Activated naive CD8-positive, alpha-beta T cell treated with anti-CD3 and anti-CD28 coated beads for 36 hours (primary cell): ENCODE measurements around the gene PLA2G4D. TPM values are rescaled to one million over a fixed set of nuclear protein-coding genes. Genes with fewer than 3 reads are reported as not detected.

Experiments used
- DNase-seq: peaks from one replicate; pipeline ENCODE4 v3.0.0; 2021
- H3K27ac Mint-ChIP-seq: one replicate; pipeline ENCODE4 v1.8.0; 2022; ENCODE audit warnings: mild to moderate bottlenecking, moderate library complexity, mixed read lengths
- H3K27me3 Mint-ChIP-seq: one replicate; pipeline ENCODE4 v1.8.0; 2022; ENCODE audit warnings: mild to moderate bottlenecking, mixed read lengths
- H3K36me3 Mint-ChIP-seq: one replicate; pipeline ENCODE4 v1.8.0; 2021; ENCODE audit warnings: mild to moderate bottlenecking, mixed read lengths
- H3K4me1 Mint-ChIP-seq: one replicate; pipeline ENCODE4 v1.8.0; 2021; ENCODE audit warnings: mixed read lengths
- H3K4me3 Mint-ChIP-seq: one replicate; pipeline ENCODE4 v1.8.0; 2022; ENCODE audit warnings: mild to moderate bottlenecking, moderate library complexity, mixed read lengths
- H3K9me3 Mint-ChIP-seq: one replicate; pipeline ENCODE4 v1.8.0; 2022; ENCODE audit warnings: mixed read lengths
- total RNA-seq, 2 experiments: library from RNA; stranded (reverse); gene quantifications; one replicate each; pipeline ENCODE4 v1.2.3, GENCODE V29; 2021

Gene PLA2G4D
- total RNA-seq, 2 experiments from 2014 or later = not detected

DNA sequence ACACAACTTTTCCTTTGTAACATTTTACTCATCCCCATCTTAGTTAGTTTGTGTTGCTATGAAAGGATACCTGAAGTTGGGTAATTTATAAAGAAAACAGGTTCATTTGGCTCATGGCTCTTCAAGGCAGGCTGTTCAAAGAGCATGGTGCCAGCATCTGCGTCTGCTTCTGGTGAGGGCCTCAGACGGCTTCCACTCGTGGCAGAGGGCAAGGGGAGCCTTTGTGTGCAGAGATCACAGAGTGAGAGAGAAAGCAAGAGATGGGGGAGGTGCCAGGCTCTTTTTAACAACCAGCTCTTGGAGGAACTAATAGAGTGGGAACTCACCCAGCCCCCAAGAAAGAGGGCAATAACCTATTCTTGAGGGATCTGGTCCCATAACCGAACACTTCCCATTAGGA, 39.0 kb upstream of the PLA2G4D start:
- Mint-ChIP-seq H3K36me3 (no peaks in the 10 kb centered on the region), H3K27ac (no peak overlapping the region), H3K4me3 (no peak overlapping the region), H3K9me3 (no peaks in the 10 kb centered on the region), H3K4me1 (peaks cover 2% of the 10 kb centered on the region), H3K27me3 (peaks cover 17% of the 10 kb centered on the region)
- no peak for DNase-seq

DNA sequence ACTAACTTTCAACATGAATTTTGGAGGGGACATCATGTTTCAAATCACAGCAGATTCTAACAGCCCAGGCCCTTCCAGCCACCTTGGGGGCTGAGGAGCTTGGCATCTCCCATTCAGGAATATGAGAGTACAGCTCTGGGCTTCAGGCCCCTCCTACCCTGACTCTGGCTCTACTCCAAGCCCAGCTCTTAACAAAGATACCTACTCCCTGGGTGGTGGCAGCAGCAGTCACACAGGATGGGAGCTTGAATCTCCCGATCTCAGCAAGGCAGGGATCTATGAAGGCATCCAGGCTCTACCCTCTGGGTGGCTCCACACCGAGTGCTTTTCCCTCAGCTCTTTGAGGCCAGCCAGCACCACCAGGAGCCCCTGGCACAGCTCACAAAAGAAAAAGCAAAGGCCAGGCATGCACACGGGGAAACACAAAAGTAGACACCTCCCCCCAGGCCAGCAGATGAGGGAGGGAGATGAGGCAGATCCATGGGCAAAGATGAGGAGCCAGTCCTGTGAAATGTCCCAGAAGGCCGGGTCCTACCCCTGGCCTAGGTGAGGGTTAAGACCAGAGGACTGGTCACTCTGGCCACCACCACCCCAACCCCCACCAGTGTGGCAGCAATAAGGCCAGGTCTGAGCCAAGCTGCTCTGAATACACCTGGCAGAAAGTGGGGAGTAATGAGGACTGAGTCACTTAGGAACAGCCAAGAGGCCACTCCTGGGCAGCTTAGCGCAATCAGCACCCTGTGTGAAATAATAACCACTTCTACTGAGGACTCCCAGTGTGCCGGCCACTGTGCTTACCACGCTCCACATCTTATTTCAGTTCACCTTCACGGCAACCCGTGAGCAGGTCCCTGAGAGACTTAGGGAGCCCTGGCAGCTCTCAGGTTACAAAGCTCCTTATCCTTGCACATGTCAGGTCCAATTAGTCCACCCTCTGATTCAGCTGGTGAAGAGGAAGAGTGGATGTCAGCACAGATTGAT, 37.8 kb upstream of the PLA2G4D start:
- H3K36me3 Mint-ChIP-seq = no peaks in the 10 kb centered on the region
- no peak overlapping the region for H3K27ac Mint-ChIP-seq
- no peak overlapping the region for H3K4me3 Mint-ChIP-seq
- DNase-seq = no peak
- peaks cover 17% of the 10 kb centered on the region for H3K27me3 Mint-ChIP-seq
- no peaks in the 10 kb centered on the region for H3K4me1 Mint-ChIP-seq
- no peaks in the 10 kb centered on the region for H3K9me3 Mint-ChIP-seq

DNA sequence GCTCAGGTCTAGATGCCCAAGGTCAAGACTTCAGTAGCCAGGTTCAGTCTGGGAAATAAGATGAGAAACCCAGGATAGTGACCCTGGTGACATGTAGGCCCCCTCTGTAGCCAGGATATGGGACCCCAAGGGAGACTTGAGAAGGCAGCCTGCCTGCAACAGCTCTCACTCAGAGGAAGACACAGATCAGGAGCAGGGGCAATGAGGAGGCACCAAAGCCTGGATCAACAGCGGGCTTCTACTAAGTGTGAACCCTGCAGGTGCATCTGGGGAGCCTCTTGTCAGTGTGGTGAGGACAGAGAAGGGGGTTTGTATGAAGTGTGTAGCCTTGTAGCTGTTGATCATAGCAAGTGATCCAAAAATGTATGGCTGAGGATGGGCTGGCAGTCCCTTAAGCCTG, 36.6 kb upstream of the PLA2G4D start:
- H3K4me3 Mint-ChIP-seq = no peak overlapping the region
- DNase-seq = no peak
- H3K27me3 Mint-ChIP-seq = peaks cover 17% of the 10 kb centered on the region
- no peaks in the 10 kb centered on the region for H3K4me1 Mint-ChIP-seq
- H3K36me3 Mint-ChIP-seq = no peaks in the 10 kb centered on the region
- no peak overlapping the region for H3K27ac Mint-ChIP-seq
- H3K9me3 Mint-ChIP-seq = no peaks in the 10 kb centered on the region

DNA sequence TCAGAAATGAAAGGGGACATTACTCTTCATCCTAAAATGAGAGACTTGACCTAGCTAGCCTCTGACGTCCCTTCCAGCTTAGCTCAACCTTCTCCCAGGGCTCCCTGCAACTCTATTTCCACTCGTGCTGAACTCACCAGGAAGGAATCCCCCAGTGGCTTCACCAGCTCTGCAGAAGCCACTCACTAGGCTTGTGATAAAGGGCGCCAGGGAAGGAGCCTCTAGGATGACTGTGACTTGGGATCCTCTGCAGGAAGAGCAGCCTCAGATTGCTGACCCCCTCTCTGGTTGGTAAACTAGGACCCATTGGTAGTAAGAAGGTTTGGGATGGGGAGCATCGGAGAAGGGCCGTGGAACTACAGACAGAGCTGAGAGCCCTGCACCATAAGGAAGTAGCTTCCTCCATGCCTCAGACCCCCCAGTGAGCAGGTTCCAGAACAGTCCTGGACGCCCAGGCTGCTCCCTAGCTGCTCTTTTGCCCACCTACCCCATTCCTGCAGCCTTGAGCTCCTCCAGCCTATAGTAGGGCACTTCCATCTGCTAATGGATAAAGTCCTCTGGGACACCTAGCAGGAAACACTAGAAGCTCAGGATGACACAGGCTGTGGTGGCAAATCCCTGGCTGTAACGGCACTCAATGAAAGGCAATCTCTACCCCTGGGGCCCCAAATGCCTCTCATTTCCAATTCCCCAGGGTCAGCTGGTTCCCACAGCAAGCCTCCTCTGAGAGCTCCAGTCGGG, 36.1 kb upstream of the PLA2G4D start:
- no peak for DNase-seq
- no peak overlapping the region for H3K27ac Mint-ChIP-seq
- no peaks in the 10 kb centered on the region for H3K9me3 Mint-ChIP-seq
- peaks cover 17% of the 10 kb centered on the region for H3K27me3 Mint-ChIP-seq
- no peaks in the 10 kb centered on the region for H3K4me1 Mint-ChIP-seq
- no peaks in the 10 kb centered on the region for H3K36me3 Mint-ChIP-seq
- H3K4me3 Mint-ChIP-seq = no peak overlapping the region

DNA sequence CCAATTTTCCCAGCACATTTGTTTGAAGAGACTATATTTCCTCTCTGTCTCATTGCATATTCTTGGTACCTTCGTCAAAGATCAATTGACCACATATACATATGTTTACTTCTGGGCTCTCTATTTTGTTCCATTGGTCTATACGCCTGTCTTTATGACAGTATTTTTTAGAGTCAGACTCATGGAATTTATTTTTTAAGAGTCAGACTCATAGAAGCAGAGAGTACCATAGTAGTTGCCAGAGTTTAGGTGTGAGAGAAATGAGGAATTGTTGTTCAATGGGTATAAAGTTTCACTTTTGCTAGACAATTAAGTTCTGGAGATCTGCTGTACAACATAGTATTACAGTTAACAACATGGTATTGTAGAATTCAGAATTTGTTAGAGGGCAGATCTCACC, 35.0 kb upstream of the PLA2G4D start:
- Mint-ChIP-seq H3K9me3 (no peaks in the 10 kb centered on the region), H3K4me3 (no peak overlapping the region), H3K27ac (no peak overlapping the region), H3K27me3 (peaks cover 17% of the 10 kb centered on the region), H3K4me1 (no peaks in the 10 kb centered on the region), H3K36me3 (no peaks in the 10 kb centered on the region)
- DNase-seq = no peak

DNA sequence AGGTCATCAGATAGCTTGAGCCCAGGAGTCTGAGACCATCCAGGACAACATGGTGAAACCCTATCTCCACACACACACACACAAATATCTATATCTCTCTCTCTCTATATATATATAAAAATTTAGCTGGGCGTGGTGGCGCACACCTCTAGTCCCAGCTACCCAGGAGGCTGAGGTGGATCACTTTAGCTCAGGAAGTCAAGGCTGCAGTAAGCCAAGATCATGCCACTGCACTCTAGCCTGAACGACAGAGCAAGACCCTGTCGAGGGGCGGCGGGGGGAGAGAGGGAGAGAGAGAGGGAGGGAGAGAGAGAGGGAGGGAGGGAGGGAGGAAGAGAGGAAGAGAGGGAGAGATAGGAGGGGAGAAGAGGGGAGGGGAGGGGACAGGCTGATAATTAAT, 34.1 kb upstream of the PLA2G4D start:
- DNase-seq = no peak
- no peaks in the 10 kb centered on the region for H3K36me3 Mint-ChIP-seq
- H3K4me1 Mint-ChIP-seq = no peaks in the 10 kb centered on the region
- H3K4me3 Mint-ChIP-seq = no peak overlapping the region
- H3K27ac Mint-ChIP-seq = no peak overlapping the region
- peaks cover 17% of the 10 kb centered on the region for H3K27me3 Mint-ChIP-seq
- no peaks in the 10 kb centered on the region for H3K9me3 Mint-ChIP-seq

DNA sequence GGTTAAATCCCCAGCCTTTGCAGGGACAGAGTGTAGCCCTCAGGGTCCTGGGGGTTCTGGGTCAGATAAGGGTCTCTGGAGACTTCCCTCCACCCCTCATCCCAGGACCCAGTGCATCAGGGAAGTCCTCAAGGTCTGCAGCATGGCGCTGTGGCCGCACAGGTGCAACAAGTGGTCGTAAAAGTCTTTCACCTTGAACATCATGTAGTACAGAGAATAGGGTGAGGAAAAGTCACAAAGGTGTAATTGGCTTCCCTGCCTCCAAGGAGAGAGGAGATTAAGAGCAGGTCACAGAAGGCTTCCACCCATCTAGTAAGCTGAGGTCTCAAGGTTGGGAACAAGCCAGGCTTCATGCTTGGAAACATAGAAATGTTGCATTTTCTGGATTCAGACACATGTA, 29.2 kb upstream of the PLA2G4D start:
- Mint-ChIP-seq H3K4me3 (no peak overlapping the region), H3K36me3 (no peaks in the 10 kb centered on the region), H3K27ac (no peak overlapping the region), H3K9me3 (no peaks in the 10 kb centered on the region), H3K27me3 (no peaks in the 10 kb centered on the region), H3K4me1 (no peaks in the 10 kb centered on the region)
- DNase-seq = no peak

DNA sequence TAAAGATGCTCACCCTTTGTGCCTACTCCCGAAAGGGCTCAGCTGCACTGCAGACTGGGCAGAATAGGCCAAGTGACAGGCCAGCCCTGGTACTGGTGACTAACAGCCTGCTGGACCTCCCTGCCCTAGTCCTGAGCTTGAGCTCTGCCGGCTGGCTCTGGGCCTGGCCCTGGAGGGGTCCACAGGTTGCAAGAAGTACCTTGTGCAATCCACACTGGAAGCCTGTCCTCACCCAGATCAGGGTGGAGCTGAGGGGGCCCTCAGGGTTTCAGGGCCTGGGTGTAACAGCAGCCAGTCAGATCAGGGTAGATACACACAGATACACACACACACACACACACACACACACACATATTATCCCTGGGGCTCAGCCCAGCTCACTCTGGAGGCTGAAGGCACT, 27.3 kb upstream of the PLA2G4D start:
- H3K9me3 Mint-ChIP-seq = no peaks in the 10 kb centered on the region
- no peak overlapping the region for H3K27ac Mint-ChIP-seq

DNA sequence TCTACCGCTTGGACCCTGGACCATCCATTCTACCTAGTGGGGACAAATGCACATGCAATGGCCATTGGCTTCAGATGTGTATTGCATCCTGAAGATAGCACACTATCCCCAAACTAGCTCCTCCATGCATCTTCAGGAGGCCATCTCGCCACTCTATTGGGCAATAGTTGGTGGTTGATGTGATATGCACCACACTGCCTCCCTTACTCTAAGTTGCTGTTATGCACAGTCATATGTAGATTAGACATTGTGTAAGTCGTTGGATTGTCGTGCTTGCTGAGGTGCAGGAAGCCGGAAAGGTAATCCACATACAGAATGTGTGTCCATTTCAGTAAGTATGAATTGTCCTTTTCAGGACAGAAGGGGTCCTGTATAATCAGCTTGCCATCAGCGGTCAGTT, 26.7 kb upstream of the PLA2G4D start:
- Mint-ChIP-seq H3K27ac (no peak overlapping the region), H3K4me1 (no peaks in the 10 kb centered on the region), H3K9me3 (peaks cover 3% of the 10 kb centered on the region), H3K4me3 (no peak overlapping the region), H3K36me3 (peaks cover 2% of the 10 kb centered on the region), H3K27me3 (no peaks in the 10 kb centered on the region)
- no peak for DNase-seq

More for the DNA sequence above, 27.3 kb upstream of the PLA2G4D start:
- Mint-ChIP-seq H3K4me1 (no peaks in the 10 kb centered on the region), H3K36me3 (no peaks in the 10 kb centered on the region), H3K4me3 (no peak overlapping the region), H3K27me3 (no peaks in the 10 kb centered on the region)
- DNase-seq = no peak

DNA sequence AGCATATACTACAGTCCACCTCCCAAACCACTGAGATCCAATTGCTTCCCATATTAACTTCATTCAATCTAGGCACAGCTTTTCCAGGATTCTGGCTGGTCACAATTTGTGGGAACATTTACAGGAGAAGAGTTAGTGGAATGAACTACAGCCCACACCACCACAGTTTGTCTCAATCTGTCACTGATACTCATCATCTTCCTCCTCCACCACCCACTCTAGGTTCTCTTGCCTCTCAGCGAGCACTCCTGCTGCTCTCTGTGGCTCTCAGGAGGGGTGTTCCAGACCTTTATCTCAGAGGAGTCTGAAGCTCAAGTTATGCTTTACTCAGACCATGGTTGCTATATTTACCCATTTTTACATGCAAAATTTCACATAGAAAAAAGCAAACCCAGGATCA, 25.9 kb upstream of the PLA2G4D start:
- Mint-ChIP-seq H3K27ac (no peak overlapping the region), H3K27me3 (no peaks in the 10 kb centered on the region), H3K4me3 (no peak overlapping the region), H3K9me3 (peaks cover 3% of the 10 kb centered on the region), H3K36me3 (peaks cover 2% of the 10 kb centered on the region), H3K4me1 (no peaks in the 10 kb centered on the region)
- no peak for DNase-seq

DNA sequence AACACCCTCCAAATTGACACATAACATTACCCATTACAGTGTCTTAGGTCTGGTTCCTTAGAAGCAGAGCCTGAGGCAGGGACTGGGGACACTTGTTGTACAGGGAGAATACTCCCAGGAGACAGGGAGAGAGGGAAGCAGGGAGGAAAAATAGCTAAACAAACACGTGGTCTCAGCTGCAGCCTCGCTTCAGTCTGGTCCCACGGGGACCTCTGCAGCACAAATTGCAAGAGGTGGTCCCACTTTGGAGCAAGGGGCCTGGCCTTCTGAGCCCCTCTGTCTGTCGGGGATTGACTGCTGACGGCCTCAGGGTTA, 25.0 kb upstream of the PLA2G4D start:
- Mint-ChIP-seq H3K4me1 (no peaks in the 10 kb centered on the region), H3K9me3 (peaks cover 3% of the 10 kb centered on the region), H3K27me3 (peaks cover 2% of the 10 kb centered on the region), H3K4me3 (no peak overlapping the region), H3K27ac (no peak overlapping the region), H3K36me3 (peaks cover 2% of the 10 kb centered on the region)
- no peak for DNase-seq

DNA sequence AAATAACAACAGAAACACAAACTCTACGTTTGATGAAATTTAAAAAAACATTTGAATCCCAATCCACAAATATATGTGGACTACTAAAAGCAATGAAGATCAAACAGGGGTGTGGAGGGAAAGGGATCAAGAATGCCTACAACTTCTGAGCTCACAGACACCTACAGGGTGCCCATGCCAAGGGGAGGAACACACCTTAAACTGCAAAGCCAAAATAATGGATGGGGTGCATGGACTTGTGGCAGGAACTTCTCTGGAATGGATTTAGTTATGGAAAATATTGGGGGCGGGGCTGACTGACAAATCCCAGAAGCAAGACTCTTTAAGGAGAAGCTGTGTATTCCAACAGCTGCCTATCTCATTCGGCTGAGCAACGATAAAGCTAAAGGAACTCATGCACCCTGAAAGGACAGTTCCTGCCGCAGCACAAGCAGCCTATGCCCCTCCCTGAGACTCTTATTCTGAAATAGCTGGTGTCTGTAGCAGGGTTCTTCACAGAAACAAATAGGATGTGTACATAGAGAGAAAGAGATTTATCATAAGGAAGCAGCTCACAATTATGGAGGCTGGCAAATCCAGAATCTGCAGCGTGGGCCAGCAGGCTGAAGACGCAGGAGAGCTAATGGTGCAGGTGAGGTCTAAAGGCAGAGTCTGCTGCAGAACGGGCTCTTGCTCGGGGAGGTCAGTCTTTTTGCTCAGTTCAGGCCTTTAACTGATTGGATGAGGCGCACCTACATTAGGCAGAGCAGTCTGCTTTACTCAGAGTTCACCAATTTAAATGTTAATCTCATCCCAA, 24.5 kb upstream of the PLA2G4D start:
- Mint-ChIP-seq H3K4me3 (no peak overlapping the region), H3K9me3 (peaks cover 3% of the 10 kb centered on the region), H3K27me3 (peaks cover 3% of the 10 kb centered on the region), H3K4me1 (no peaks in the 10 kb centered on the region), H3K36me3 (peaks cover 2% of the 10 kb centered on the region), H3K27ac (no peak overlapping the region)
- no peak for DNase-seq

DNA sequence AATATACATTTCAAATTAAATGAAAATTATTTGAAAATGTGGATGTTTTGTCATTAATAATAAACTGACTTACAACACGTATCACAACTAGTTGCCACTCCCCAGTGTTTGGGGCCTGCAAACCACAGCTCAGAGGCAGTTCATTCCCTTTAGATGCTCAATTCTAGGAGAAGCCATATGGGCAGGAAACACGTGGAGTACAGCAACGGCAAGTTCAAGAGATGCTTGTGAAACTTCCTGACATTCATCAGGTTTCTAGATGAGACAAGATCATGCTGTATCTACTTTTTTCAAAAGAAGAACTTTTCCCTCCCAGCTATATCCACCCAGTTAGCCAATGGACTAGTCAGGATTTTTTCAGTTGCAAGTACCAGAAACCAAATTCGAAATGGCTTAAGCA, 17.6 kb upstream of the PLA2G4D start:
- H3K4me1 Mint-ChIP-seq = no peaks in the 10 kb centered on the region
- DNase-seq = no peak
- H3K27ac Mint-ChIP-seq = no peak overlapping the region
- H3K4me3 Mint-ChIP-seq = no peak overlapping the region
- peaks cover 5% of the 10 kb centered on the region for H3K36me3 Mint-ChIP-seq
- peaks cover 33% of the 10 kb centered on the region for H3K27me3 Mint-ChIP-seq
- peaks cover 8% of the 10 kb centered on the region for H3K9me3 Mint-ChIP-seq

DNA sequence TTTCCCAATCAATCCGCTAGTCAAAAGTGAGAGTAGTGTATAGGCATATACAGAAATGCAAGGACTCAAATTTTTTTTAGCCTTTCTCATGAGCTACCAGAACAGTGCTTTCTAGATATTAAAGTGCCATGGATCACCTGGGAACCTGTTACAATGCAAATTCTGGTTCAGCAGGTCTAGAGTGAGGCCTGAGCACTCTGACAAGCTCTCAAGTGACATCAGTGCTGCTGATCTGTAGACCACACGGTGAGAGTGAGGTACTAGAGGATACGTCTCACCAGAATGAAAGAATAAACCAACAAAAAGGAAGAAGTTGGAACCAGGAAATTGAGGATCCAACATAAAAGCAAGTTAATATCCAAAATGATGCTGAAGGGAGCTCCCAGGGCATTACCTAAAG, 16.0 kb upstream of the PLA2G4D start:
- H3K4me1 Mint-ChIP-seq = no peaks in the 10 kb centered on the region
- peaks cover 4% of the 10 kb centered on the region for H3K9me3 Mint-ChIP-seq
- H3K27me3 Mint-ChIP-seq = peaks cover 37% of the 10 kb centered on the region
- no peak overlapping the region for H3K27ac Mint-ChIP-seq
- H3K4me3 Mint-ChIP-seq = no peak overlapping the region
- peaks cover 3% of the 10 kb centered on the region for H3K36me3 Mint-ChIP-seq
- no peak for DNase-seq

DNA sequence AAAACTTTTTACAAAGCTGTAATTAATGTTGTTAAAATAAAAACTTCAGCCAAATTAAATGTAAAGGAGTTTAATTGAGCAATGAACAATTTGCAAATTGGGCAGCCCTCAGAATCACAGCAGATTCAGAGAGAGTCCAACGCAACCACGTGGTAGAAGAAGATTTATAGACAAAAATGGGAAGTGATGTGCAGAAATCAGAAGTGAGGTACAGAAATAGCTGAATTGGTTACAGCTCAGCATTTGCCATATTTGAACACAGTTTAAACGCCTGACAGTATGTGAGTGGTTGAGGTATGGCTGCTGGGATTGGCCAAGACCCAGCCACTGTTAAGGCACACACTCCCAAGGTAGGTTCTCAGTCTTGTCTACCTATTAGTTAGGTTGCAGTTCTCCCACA, 14.4 kb upstream of the PLA2G4D start:
- DNase-seq = no peak
- Mint-ChIP-seq H3K4me3 (no peak overlapping the region), H3K36me3 (peaks cover 3% of the 10 kb centered on the region), H3K4me1 (no peaks in the 10 kb centered on the region), H3K27ac (no peak overlapping the region), H3K9me3 (peaks cover 4% of the 10 kb centered on the region), H3K27me3 (peaks cover 33% of the 10 kb centered on the region)
